SK-N-SH treated with all-trans-retinoic acid at 6 μM for 48 hours (cell line): Measurements from ENCODE around the gene WNT6.

ENCODE experiments used
- ATAC-seq: fragments of 200-7000 bp; cut with Tn5 transposase; 3 replicates; pipeline ENCODE4 v1.9.1; 2020; ENCODE audit warnings: mild to moderate bottlenecking, moderate library complexity
- ARNTL ChIP-seq: fragments of 450-650 bp; formaldehyde crosslinking; IDR thresholded peaks from 2 replicates; pipeline ENCODE4 v1.5.0; 2020; ENCODE audit warnings: low read depth, mild to moderate bottlenecking, moderate library complexity, borderline replicate concordance
- BACH2 ChIP-seq: fragments of 250-450 bp; sonication (Bioruptor Pico); IDR thresholded peaks from 2 replicates; pipeline ENCODE4 v1.9.0; 2021; ENCODE audit warnings: mild to moderate bottlenecking, borderline replicate concordance
- CSDC2 ChIP-seq: fragments of 250-450 bp; sonication (Bioruptor Pico); IDR thresholded peaks from 2 replicates; pipeline ENCODE4 v1.5.0; 2020; ENCODE audit warnings: mild to moderate bottlenecking, moderate library complexity
- ESRRG ChIP-seq: fragments of 250-450 bp; sonication (Bioruptor Pico); IDR thresholded peaks from 2 replicates; pipeline ENCODE4 v1.6.1; 2021; ENCODE audit warnings: mild to moderate bottlenecking
- GLIS3 ChIP-seq: fragments of 250-450 bp; sonication (Bioruptor Pico); IDR thresholded peaks from 2 replicates; pipeline ENCODE4 v1.5.0; 2020; ENCODE audit warnings: mild to moderate bottlenecking, moderate library complexity
- ISL1 ChIP-seq: fragments of 250-450 bp; sonication (Bioruptor Pico); IDR thresholded peaks from 2 replicates; pipeline ENCODE4 v2.1.2; 2022; ENCODE audit warnings: mild to moderate bottlenecking, moderate library complexity
- OSR1 ChIP-seq: fragments of 250-450 bp; sonication (Bioruptor Pico); IDR thresholded peaks from 2 replicates; pipeline ENCODE4 v1.8.0; 2022; ENCODE audit warnings: moderate library complexity, mild to moderate bottlenecking, inconsistent platforms
- RARB ChIP-seq: fragments of 250-450 bp; sonication (Bioruptor Pico); IDR thresholded peaks from 2 replicates; pipeline ENCODE4 v1.8.0; 2021; ENCODE audit warnings: mild to moderate bottlenecking, moderate library complexity
- SNAI2 ChIP-seq: fragments of 250-450 bp; sonication (Bioruptor Pico); IDR thresholded peaks from 2 replicates; pipeline ENCODE4 v1.5.0; 2020; ENCODE audit warnings: mild to moderate bottlenecking, moderate library complexity
- TCF4 ChIP-seq: fragments of 250-450 bp; sonication (Bioruptor Pico); IDR thresholded peaks from 2 replicates; pipeline ENCODE4 v1.8.0; 2021; ENCODE audit warnings: mild to moderate bottlenecking, moderate library complexity, borderline replicate concordance
- TOX ChIP-seq: fragments of 250-450 bp; sonication (Bioruptor Pico); IDR thresholded peaks from 2 replicates; pipeline ENCODE4 v1.8.0; 2021; ENCODE audit warnings: mild to moderate bottlenecking, moderate library complexity, borderline replicate concordance
- ZC3H10 ChIP-seq: fragments of 250-450 bp; sonication (Bioruptor Pico); IDR thresholded peaks from 2 replicates; pipeline ENCODE4 v1.5.1; 2021; ENCODE audit warnings: mild to moderate bottlenecking, moderate library complexity
- ZFP3 ChIP-seq: fragments of 250-450 bp; sonication (Bioruptor Pico); IDR thresholded peaks from 2 replicates; pipeline ENCODE4 v1.5.0; 2020; ENCODE audit warnings: mild to moderate bottlenecking, moderate library complexity
- ZFP30 ChIP-seq: fragments of 450-650 bp; formaldehyde crosslinking; IDR thresholded peaks from 2 replicates; pipeline ENCODE4 v1.5.0; 2022; ENCODE audit warnings: mild to moderate bottlenecking, moderate library complexity
- ZNF565 ChIP-seq: fragments of 450-650 bp; formaldehyde crosslinking; conservative IDR thresholded peaks from 2 replicates; pipeline ENCODE4 v1.5.0; 2020; ENCODE audit warnings: low read depth, mild to moderate bottlenecking, moderate library complexity
- ZNF70 ChIP-seq: fragments of 450-650 bp; formaldehyde crosslinking; IDR thresholded peaks from 2 replicates; pipeline ENCODE4 v1.5.0; 2020; ENCODE audit warnings: mild to moderate bottlenecking, moderate library complexity
- ZNF8 ChIP-seq: fragments of 450-650 bp; formaldehyde crosslinking; IDR thresholded peaks from 2 replicates; pipeline ENCODE4 v1.5.0; 2020; ENCODE audit warnings: mild to moderate bottlenecking, moderate library complexity
- TF ChIP-seq, protein P1 (sequence below): fragments of 250-450 bp; sonication (Bioruptor Pico); IDR thresholded peaks from 2 replicates; pipeline ENCODE4 v1.8.0; 2021; ENCODE audit warnings: low read depth, mild to moderate bottlenecking, moderate library complexity, borderline replicate concordance
- TF ChIP-seq, protein P2 (sequence below): fragments of 250-450 bp; sonication (Bioruptor Pico); IDR thresholded peaks from 2 replicates; pipeline ENCODE4 v1.5.1; 2021; ENCODE audit warnings: mild to moderate bottlenecking, moderate library complexity
- TF ChIP-seq, protein P3 (sequence below): fragments of 250-450 bp; sonication (Bioruptor Pico); IDR thresholded peaks from 2 replicates; pipeline ENCODE4 v1.5.1; 2020; ENCODE audit warnings: low read depth, mild to moderate bottlenecking, moderate library complexity
- TF ChIP-seq, protein P4 (sequence below): fragments of 250-450 bp; sonication (Bioruptor Pico); IDR thresholded peaks from 2 replicates; pipeline ENCODE4 v1.5.0; 2020; ENCODE audit warnings: mild to moderate bottlenecking, moderate library complexity
- TF ChIP-seq, protein P5 (sequence below): fragments of 250-450 bp; sonication (Bioruptor Pico); IDR thresholded peaks from 2 replicates; pipeline ENCODE4 v1.8.0; 2020; ENCODE audit warnings: mild to moderate bottlenecking, moderate library complexity, borderline replicate concordance

Gene WNT6

DNA sequence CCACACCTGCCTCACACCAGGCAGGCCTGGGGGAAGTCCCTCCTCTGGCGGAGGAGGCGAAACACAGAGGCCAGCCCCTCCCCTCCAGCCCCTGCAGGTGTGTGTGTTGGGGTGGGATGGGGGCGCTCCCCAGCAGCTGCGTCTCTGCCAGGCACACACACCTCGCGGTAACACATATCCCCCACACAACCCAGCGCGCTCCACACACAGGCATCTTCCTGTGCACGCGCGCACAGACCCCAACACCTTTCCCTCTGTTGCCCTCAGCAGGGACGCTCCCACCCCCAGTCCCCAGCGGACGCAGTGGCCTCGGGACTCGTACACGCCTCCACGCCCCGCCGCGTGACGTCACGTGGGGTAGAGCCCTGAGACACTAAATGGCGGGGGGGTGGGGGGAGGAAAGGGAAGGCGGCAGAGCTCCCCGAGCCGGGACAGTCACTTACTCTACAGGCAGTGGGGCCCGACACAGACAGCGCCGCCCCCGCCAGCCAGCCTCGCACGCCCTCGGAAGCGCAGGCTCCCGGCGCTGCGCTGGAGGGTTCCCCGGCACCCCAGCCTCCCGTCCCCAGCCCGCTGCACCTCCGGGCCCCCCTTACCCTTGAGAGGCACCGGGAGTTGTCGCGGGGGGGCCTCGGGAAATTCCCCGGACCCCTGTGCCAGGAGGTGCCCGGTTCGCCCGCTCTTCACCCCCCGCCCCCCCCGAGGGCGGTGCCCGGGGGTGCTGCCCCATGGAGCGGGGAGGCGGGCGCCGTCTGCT, 20.7 kb downstream of the WNT6 start, which contains the start of gene WNT10A:
Gene WNT10A (plus strand): TSS at position 751 of the 757 bp plus-strand sequence. CDS start 144 bp downstream, outside the sequence.
- TF ChIP-seq ESRRG (CRISPR knock-in tag) (no peak), ISL1 (CRISPR knock-in tag) (no peak), TCF4 (CRISPR knock-in tag) (no peak), SNAI2 (no peak), ZC3H10 (CRISPR knock-in tag) (no peak), RARB (no peak), ZFP3 (CRISPR knock-in tag) (no peak)
- TF ChIP-seq, all 23 proteins: peak for 0
- ATAC-seq, result peak; percentile 19; the same call in 2 of the 3 replicates

DNA sequence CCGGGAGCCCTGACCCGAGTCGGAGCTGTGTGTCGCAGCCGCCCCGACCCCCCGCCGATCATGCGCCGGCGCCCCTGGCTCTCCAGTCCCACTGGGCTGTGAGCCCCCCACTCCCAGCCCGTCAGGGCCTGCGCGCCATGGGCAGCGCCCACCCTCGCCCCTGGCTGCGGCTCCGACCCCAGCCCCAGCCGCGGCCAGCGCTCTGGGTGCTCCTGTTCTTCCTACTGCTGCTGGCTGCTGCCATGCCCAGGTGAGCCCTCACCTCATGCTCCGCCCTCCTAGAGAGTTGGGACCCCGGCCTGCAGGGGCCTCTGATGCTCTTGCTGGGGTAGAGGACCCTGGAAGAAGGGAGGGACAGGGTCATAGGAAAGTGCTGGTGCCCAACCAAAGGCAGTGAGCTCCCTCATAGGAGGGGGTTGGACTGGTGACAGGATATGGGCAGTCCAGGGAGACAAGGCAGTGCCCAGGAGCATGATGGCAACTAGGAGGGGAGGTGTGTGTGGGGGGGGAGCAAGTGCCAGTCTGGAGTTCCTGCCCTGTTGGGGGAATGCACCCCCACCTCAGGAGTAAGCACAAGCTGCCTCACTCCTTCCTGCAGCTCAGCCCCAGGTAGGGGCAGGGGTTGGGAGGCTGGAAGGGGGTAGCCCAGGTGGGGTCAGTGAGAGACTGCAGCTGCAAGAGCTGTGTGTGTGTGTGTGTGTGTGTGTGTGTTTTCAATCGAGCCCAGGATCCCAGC, 21.4 kb downstream of the WNT6 start:
- no peak for ATAC-seq
- TF ChIP-seq SNAI2 (no peak), ZNF8 (CRISPR knock-in tag) (no peak), ESRRG (CRISPR knock-in tag) (no peak), ZFP30 (no peak), ZNF70 (no peak), ARNTL (CRISPR knock-in tag) (no peak), ISL1 (CRISPR knock-in tag) (no peak), OSR1 (CRISPR knock-in tag) (no peak), RARB (no peak), ZNF565 (no peak), GLIS3 (no peak), TOX (CRISPR knock-in tag) (no peak), TCF4 (CRISPR knock-in tag) (no peak), ZFP3 (CRISPR knock-in tag) (no peak), BACH2 (CRISPR knock-in tag) (no peak)
- TF ChIP-seq, protein P1, sequence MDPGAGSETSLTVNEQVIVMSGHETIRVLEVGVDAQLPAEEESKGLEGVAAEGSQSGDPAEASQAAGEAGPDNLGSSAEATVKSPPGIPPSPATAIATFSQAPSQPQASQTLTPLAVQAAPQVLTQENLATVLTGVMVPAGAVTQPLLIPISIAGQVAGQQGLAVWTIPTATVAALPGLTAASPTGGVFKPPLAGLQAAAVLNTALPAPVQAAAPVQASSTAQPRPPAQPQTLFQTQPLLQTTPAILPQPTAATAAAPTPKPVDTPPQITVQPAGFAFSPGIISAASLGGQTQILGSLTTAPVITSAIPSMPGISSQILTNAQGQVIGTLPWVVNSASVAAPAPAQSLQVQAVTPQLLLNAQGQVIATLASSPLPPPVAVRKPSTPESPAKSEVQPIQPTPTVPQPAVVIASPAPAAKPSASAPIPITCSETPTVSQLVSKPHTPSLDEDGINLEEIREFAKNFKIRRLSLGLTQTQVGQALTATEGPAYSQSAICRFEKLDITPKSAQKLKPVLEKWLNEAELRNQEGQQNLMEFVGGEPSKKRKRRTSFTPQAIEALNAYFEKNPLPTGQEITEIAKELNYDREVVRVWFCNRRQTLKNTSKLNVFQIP (CRISPR knock-in tag), result no peak
- TF ChIP-seq, protein P2, sequence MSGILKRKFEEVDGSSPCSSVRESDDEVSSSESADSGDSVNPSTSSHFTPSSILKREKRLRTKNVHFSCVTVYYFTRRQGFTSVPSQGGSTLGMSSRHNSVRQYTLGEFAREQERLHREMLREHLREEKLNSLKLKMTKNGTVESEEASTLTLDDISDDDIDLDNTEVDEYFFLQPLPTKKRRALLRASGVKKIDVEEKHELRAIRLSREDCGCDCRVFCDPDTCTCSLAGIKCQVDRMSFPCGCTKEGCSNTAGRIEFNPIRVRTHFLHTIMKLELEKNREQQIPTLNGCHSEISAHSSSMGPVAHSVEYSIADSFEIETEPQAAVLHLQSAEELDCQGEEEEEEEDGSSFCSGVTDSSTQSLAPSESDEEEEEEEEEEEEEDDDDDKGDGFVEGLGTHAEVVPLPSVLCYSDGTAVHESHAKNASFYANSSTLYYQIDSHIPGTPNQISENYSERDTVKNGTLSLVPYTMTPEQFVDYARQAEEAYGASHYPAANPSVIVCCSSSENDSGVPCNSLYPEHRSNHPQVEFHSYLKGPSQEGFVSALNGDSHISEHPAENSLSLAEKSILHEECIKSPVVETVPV (CRISPR knock-in tag), result no peak
- TF ChIP-seq, protein P3, sequence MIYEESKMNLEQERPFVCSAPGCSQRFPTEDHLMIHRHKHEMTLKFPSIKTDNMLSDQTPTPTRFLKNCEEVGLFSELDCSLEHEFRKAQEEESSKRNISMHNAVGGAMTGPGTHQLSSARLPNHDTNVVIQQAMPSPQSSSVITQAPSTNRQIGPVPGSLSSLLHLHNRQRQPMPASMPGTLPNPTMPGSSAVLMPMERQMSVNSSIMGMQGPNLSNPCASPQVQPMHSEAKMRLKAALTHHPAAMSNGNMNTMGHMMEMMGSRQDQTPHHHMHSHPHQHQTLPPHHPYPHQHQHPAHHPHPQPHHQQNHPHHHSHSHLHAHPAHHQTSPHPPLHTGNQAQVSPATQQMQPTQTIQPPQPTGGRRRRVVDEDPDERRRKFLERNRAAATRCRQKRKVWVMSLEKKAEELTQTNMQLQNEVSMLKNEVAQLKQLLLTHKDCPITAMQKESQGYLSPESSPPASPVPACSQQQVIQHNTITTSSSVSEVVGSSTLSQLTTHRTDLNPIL (CRISPR knock-in tag), result no peak
- TF ChIP-seq, all 23 proteins: peak for 0

DNA sequence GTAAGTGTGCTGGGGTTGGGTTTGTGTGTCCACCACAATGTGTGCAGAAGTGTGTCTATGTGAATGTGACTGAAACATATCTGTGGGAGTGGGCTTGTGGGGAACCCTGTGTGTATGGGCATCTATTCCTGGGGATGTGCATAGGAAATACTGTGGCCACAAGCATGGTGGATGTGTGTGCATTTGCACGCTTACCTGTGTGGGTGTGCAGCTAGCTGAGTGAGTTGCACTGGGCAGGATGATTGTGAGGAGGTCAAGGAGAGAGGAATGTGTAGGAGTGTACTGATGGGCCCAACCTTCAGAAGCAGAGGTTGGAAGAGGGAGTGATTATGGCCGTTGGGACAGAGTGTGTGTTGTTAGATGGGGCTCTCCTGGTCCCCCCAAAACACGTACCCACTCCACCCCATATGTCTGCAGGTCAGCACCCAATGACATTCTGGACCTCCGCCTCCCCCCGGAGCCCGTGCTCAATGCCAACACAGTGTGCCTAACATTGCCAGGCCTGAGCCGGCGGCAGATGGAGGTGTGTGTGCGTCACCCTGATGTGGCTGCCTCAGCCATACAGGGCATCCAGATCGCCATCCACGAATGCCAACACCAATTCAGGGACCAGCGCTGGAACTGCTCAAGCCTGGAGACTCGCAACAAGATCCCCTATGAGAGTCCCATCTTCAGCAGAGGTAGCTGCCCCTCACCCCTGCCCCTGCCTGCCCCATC, 22.3 kb downstream of the WNT6 start:
- TF ChIP-seq, protein P4, sequence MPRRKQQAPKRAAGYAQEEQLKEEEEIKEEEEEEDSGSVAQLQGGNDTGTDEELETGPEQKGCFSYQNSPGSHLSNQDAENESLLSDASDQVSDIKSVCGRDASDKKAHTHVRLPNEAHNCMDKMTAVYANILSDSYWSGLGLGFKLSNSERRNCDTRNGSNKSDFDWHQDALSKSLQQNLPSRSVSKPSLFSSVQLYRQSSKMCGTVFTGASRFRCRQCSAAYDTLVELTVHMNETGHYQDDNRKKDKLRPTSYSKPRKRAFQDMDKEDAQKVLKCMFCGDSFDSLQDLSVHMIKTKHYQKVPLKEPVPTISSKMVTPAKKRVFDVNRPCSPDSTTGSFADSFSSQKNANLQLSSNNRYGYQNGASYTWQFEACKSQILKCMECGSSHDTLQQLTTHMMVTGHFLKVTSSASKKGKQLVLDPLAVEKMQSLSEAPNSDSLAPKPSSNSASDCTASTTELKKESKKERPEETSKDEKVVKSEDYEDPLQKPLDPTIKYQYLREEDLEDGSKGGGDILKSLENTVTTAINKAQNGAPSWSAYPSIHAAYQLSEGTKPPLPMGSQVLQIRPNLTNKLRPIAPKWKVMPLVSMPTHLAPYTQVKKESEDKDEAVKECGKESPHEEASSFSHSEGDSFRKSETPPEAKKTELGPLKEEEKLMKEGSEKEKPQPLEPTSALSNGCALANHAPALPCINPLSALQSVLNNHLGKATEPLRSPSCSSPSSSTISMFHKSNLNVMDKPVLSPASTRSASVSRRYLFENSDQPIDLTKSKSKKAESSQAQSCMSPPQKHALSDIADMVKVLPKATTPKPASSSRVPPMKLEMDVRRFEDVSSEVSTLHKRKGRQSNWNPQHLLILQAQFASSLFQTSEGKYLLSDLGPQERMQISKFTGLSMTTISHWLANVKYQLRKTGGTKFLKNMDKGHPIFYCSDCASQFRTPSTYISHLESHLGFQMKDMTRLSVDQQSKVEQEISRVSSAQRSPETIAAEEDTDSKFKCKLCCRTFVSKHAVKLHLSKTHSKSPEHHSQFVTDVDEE, result no peak
- no peak for TF ChIP-seq BACH2 (CRISPR knock-in tag)
- no peak for TF ChIP-seq ZNF8 (CRISPR knock-in tag)
- TF ChIP-seq GLIS3, result no peak
- TF ChIP-seq ZNF70, result no peak
- TF ChIP-seq, protein P5, sequence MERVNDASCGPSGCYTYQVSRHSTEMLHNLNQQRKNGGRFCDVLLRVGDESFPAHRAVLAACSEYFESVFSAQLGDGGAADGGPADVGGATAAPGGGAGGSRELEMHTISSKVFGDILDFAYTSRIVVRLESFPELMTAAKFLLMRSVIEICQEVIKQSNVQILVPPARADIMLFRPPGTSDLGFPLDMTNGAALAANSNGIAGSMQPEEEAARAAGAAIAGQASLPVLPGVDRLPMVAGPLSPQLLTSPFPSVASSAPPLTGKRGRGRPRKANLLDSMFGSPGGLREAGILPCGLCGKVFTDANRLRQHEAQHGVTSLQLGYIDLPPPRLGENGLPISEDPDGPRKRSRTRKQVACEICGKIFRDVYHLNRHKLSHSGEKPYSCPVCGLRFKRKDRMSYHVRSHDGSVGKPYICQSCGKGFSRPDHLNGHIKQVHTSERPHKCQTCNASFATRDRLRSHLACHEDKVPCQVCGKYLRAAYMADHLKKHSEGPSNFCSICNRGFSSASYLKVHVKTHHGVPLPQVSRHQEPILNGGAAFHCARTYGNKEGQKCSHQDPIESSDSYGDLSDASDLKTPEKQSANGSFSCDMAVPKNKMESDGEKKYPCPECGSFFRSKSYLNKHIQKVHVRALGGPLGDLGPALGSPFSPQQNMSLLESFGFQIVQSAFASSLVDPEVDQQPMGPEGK (CRISPR knock-in tag), result no peak
- TF ChIP-seq, protein P2 (CRISPR knock-in tag), result no peak
- TF ChIP-seq CSDC2 (CRISPR knock-in tag), result no peak
- no peak for TF ChIP-seq TCF4 (CRISPR knock-in tag)
- ATAC-seq, result no peak
